ENCODE data around the gene EGFR. TPM values are rescaled to one million over a fixed set of nuclear protein-coding genes. Genes with fewer than 3 reads are reported as not detected.

The EGFR gene
- polyA plus RNA-seq, 1 donor from 2014 or later, result 0.22 TPM

DNA sequence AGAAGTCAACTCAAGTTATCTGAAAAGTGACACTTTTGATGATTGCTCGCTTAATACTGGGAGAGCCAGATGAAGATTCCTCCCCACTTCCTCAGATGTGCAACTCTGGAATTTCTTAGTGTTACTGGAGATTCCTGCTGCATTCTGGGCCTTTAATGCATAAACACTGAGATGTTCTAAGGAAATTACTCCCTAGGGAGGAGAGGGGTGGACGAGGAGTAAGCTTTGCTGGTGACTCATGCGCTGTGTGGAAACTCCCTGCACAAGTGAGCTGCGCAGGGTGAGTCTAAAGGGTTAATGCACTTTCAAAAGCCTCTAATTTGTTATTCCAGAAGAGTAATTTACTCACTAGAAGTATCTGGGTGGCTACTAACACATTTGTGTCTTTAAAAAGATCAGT is 46.3 kb downstream of the EGFR start:
- Histone ChIP-seq H3K27ac (ENCODE audit: low read length) (no peak overlapping the region), H3F3A (ENCODE audit: insufficient read depth, low read length, poor library complexity, severe bottlenecking) (no peaks in the 10 kb centered on the region), H3K9ac (ENCODE audit: low read length) (no peak overlapping the region), H3K4me3 (ENCODE audit: low read length) (no peak overlapping the region), H3K36me3 (ENCODE audit: insufficient read depth, low read length) (no peaks in the 10 kb centered on the region), H3K4me2 (ENCODE audit: low read length) (no peak overlapping the region), H3K27me3 (ENCODE audit: insufficient read depth, low read depth, low read length) (no peaks in the 10 kb centered on the region), H3K79me2 (replicated peaks; ENCODE audit: insufficient read depth, low read length) (no peaks in the 10 kb centered on the region), H3K9me2 (ENCODE audit: insufficient read depth, low read length) (no peaks in the 10 kb centered on the region), H3K9me3 (ENCODE audit: low read length) (no peaks in the 10 kb centered on the region), H4K20me1 (ENCODE audit: insufficient read depth) (no peaks in the 10 kb centered on the region), H2AFZ (ENCODE audit: low read depth, low read length) (no peak overlapping the region)
- no peak for TF ChIP-seq MXI1 (conservative IDR thresholded peaks at IDR 0.05; ENCODE audit: poor library complexity, severe bottlenecking)
- TF ChIP-seq EZH2 (IDR thresholded peaks at IDR 0.05; ENCODE audit: borderline replicate concordance, insufficient read depth, low read length, poor library complexity, severe bottlenecking), result no peak
- no peak for TF ChIP-seq SMC3 (conservative IDR thresholded peaks at IDR 0.05; ENCODE audit: poor library complexity)
- TF ChIP-seq POLR2AphosphoS5 (IDR thresholded peaks at IDR 0.05), result no peak
- TF ChIP-seq EP300 (conservative IDR thresholded peaks at IDR 0.05; ENCODE audit: poor library complexity, severe bottlenecking), result no peak
- TF ChIP-seq, protein P1, sequence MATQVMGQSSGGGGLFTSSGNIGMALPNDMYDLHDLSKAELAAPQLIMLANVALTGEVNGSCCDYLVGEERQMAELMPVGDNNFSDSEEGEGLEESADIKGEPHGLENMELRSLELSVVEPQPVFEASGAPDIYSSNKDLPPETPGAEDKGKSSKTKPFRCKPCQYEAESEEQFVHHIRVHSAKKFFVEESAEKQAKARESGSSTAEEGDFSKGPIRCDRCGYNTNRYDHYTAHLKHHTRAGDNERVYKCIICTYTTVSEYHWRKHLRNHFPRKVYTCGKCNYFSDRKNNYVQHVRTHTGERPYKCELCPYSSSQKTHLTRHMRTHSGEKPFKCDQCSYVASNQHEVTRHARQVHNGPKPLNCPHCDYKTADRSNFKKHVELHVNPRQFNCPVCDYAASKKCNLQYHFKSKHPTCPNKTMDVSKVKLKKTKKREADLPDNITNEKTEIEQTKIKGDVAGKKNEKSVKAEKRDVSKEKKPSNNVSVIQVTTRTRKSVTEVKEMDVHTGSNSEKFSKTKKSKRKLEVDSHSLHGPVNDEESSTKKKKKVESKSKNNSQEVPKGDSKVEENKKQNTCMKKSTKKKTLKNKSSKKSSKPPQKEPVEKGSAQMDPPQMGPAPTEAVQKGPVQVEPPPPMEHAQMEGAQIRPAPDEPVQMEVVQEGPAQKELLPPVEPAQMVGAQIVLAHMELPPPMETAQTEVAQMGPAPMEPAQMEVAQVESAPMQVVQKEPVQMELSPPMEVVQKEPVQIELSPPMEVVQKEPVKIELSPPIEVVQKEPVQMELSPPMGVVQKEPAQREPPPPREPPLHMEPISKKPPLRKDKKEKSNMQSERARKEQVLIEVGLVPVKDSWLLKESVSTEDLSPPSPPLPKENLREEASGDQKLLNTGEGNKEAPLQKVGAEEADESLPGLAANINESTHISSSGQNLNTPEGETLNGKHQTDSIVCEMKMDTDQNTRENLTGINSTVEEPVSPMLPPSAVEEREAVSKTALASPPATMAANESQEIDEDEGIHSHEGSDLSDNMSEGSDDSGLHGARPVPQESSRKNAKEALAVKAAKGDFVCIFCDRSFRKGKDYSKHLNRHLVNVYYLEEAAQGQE (IDR thresholded peaks at IDR 0.05; ENCODE audit: borderline replicate concordance), result no peak
- TF ChIP-seq, protein P2, sequence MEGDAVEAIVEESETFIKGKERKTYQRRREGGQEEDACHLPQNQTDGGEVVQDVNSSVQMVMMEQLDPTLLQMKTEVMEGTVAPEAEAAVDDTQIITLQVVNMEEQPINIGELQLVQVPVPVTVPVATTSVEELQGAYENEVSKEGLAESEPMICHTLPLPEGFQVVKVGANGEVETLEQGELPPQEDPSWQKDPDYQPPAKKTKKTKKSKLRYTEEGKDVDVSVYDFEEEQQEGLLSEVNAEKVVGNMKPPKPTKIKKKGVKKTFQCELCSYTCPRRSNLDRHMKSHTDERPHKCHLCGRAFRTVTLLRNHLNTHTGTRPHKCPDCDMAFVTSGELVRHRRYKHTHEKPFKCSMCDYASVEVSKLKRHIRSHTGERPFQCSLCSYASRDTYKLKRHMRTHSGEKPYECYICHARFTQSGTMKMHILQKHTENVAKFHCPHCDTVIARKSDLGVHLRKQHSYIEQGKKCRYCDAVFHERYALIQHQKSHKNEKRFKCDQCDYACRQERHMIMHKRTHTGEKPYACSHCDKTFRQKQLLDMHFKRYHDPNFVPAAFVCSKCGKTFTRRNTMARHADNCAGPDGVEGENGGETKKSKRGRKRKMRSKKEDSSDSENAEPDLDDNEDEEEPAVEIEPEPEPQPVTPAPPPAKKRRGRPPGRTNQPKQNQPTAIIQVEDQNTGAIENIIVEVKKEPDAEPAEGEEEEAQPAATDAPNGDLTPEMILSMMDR (IDR thresholded peaks at IDR 0.05; ENCODE audit: poor library complexity, severe bottlenecking), result no peak
- no peak for TF ChIP-seq RAD21 (conservative IDR thresholded peaks at IDR 0.05)
- no peak for TF ChIP-seq TAF1 (IDR thresholded peaks at IDR 0.05; ENCODE audit: low read depth)

DNA sequence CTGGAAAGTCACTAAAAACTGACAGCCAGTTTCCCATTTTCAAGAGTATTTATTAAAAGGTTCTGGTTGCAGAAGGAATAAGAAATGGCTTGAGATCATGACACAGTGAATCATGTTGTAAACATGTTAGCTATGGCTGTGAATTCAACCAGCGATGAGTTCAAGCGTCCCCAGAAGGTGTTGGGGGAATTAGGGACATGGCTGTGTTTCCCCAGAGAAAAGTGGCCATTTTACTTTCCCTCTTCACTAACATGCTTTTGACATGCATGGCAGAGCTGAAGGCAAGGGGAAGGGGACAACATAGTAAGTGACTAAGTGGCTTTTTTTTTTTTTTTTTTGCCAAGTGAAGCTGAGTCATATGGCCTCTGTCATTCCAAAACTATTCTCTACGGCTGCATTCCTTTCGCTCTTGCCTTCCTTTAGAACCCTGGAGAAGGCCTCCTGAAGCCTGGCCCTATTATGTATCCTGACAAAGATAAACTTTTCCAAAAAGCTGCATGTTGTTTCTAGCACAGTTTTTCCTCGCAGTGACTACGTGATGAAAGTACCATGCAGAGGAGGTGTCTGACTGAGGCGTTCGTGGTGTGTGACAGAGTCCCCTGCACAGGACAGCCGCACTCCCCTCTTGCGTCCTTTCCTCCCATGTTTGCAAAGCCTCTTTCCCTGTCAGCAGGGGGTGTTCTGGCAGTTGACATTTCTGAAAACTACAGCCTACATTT is 46.9 kb downstream of the EGFR start:
- Histone ChIP-seq H3K9me2 (ENCODE audit: insufficient read depth, low read length) (no peaks in the 10 kb centered on the region), H2AFZ (ENCODE audit: low read depth, low read length) (no peak overlapping the region), H3K4me2 (ENCODE audit: low read length) (no peak overlapping the region), H3F3A (ENCODE audit: insufficient read depth, low read length, poor library complexity, severe bottlenecking) (no peaks in the 10 kb centered on the region), H3K9me3 (ENCODE audit: low read length) (no peaks in the 10 kb centered on the region), H3K9ac (ENCODE audit: low read length) (no peak overlapping the region), H4K20me1 (ENCODE audit: insufficient read depth) (no peaks in the 10 kb centered on the region), H3K36me3 (ENCODE audit: insufficient read depth, low read length) (no peaks in the 10 kb centered on the region), H3K79me2 (replicated peaks; ENCODE audit: insufficient read depth, low read length) (no peaks in the 10 kb centered on the region), H3K27me3 (ENCODE audit: insufficient read depth, low read depth, low read length) (no peaks in the 10 kb centered on the region), H3K27ac (ENCODE audit: low read length) (no peak overlapping the region), H3K4me3 (ENCODE audit: low read length) (no peak overlapping the region)
- no peak for TF ChIP-seq SMC3 (conservative IDR thresholded peaks at IDR 0.05; ENCODE audit: poor library complexity)
- TF ChIP-seq RAD21 (conservative IDR thresholded peaks at IDR 0.05), result no peak

Measured in neural cell (in vitro differentiated cells).